Mesendoderm (in vitro differentiated cells): ENCODE measurements around the gene MAP3K1.
"Not testable (repeated sequence)": the region's sequence is repeated elsewhere in the genome, so short reads cannot be mapped to it uniquely, and the experiment has no call there.

Experiments used
- DNase-seq: peaks from one replicate; pipeline ENCODE4 v3.0.0; 2013
- H2AK5ac ChIP-seq: 2 replicates; pipeline ENCODE4 v1.6.1; 2013; ENCODE audit warnings: low read length, inconsistent platforms
- H2BK120ac ChIP-seq: 2 replicates; pipeline ENCODE4 v1.6.1; 2013; ENCODE audit warnings: low read depth, mild to moderate bottlenecking, low read length, moderate library complexity, mixed read lengths
- H2BK15ac ChIP-seq: replicated peaks from 2 replicates; pipeline ENCODE4 v1.6.1; 2013; ENCODE audit warnings: low read depth, mild to moderate bottlenecking, moderate library complexity
- H2BK5ac ChIP-seq: 2 replicates; pipeline ENCODE4 v1.6.1; 2013; ENCODE audit warnings: low read length, inconsistent platforms
- H3K18ac ChIP-seq: 2 replicates; pipeline ENCODE4 v1.6.1; 2013; ENCODE audit warnings: mild to moderate bottlenecking, low read length, mixed read lengths
- H3K23ac ChIP-seq: one replicate; pipeline ENCODE4 v1.6.1; 2013; ENCODE audit warnings: low read length
- H3K27ac ChIP-seq: 2 replicates; pipeline ENCODE4 v1.5.1; 2013; ENCODE audit warnings: low read depth, mild to moderate bottlenecking, inconsistent platforms, low read length, moderate library complexity
- H3K27me3 ChIP-seq: 2 replicates; pipeline ENCODE4 v1.6.1; 2013; ENCODE audit warnings: low read length, control low read depth, mild to moderate bottlenecking, inconsistent platforms; ENCODE audit not compliant: insufficient read depth, poor library complexity
- H3K36me3 ChIP-seq: 2 replicates; pipeline ENCODE4 v1.6.1; 2013; ENCODE audit warnings: low read length, inconsistent platforms; ENCODE audit not compliant: control insufficient read depth, insufficient read depth
- H3K4ac ChIP-seq: one replicate; pipeline ENCODE4 v1.6.1; 2013; ENCODE audit warnings: low read depth, mild to moderate bottlenecking, low read length, moderate library complexity
- H3K4me1 ChIP-seq: 2 replicates; pipeline ENCODE4 v1.6.1; 2013; ENCODE audit warnings: low read depth, low read length, inconsistent platforms; ENCODE audit not compliant: control insufficient read depth
- H3K4me2 ChIP-seq: 2 replicates; pipeline ENCODE4 v1.6.1; 2013; ENCODE audit warnings: low read length
- H3K4me3 ChIP-seq: 2 replicates; pipeline ENCODE4 v1.5.1; 2013; ENCODE audit warnings: mild to moderate bottlenecking, low read length
- H3K56ac ChIP-seq: one replicate; pipeline ENCODE4 v1.6.1; 2013; ENCODE audit warnings: low read length
- H3K79me1 ChIP-seq: 2 replicates; pipeline ENCODE4 v1.6.1; 2013; ENCODE audit warnings: low read length, inconsistent platforms
- H3K79me2 ChIP-seq: 2 replicates; pipeline ENCODE4 v1.6.1; 2013; ENCODE audit warnings: mild to moderate bottlenecking, low read length; ENCODE audit not compliant: control insufficient read depth, insufficient read depth
- H3K9ac ChIP-seq: 2 replicates; pipeline ENCODE4 v1.6.1; 2013; ENCODE audit warnings: low read length, inconsistent platforms
- H4K5ac ChIP-seq: one replicate; pipeline ENCODE4 v1.6.1; 2013; ENCODE audit warnings: low read length
- H4K8ac ChIP-seq: one replicate; pipeline ENCODE4 v1.6.1; 2013; ENCODE audit warnings: low read depth, mild to moderate bottlenecking, control low read depth, low read length, moderate library complexity
- WGBS: extraction: QIAGEN DNeasy Blood & Tissue Kit; methylation state at CpG from one replicate; pipeline ENCODE4 v1.1.7; 2013; ENCODE audit warnings: low lambda C conversion rate, missing lambda C conversion rate; ENCODE audit not compliant: insufficient coverage; ENCODE audit errors: extremely low coverage; 5-methylcytosine and 5-hydroxymethylcytosine counted together

The MAP3K1 gene

GRCh38 chr5:56816546-56817081, 1.3 kb downstream of the MAP3K1 start:
- H4K8ac ChIP-seq = no peak overlapping the region
- peak overlapping the region; percentile 85 for H3K4me2 ChIP-seq
- H3K4me1 ChIP-seq = no peaks in the 10 kb centered on the region
- peak overlapping the region; percentile 87 for H3K56ac ChIP-seq
- DNase-seq = peak; percentile 94
- peaks cover 14% of the 10 kb centered on the region for H3K79me2 ChIP-seq
- H3K18ac ChIP-seq = peak overlapping the region; percentile 100
- H3K9ac ChIP-seq = peak overlapping the region; percentile 79
- WGBS = no CpG with 5 or more reads among the region's 43 CpGs
- no peak overlapping the region for H2BK15ac ChIP-seq
- H3K36me3 ChIP-seq = no peaks in the 10 kb centered on the region
- no peak overlapping the region for H2AK5ac ChIP-seq
- peak overlapping the region; percentile 63 for H3K4ac ChIP-seq
- no peak overlapping the region for H2BK120ac ChIP-seq
- no peaks in the 10 kb centered on the region for H3K79me1 ChIP-seq
- no peaks in the 10 kb centered on the region for H3K27me3 ChIP-seq
- H3K4me3 ChIP-seq = peak overlapping the region; percentile 69
- H4K5ac ChIP-seq = no peak overlapping the region
- H3K23ac ChIP-seq = peak overlapping the region; percentile 83
- peak overlapping the region; percentile 86 for H3K27ac ChIP-seq
- no peak overlapping the region for H2BK5ac ChIP-seq

- H3K79me2 ChIP-seq = peaks cover 19% of the 10 kb centered on the region
- H3K4me2 ChIP-seq = peak overlapping the region; percentile 85
- peak overlapping the region; percentile 79 for H3K9ac ChIP-seq
- H2BK120ac ChIP-seq = no peak overlapping the region
- DNase-seq = peak; percentile 21
- H2BK15ac ChIP-seq = no peak overlapping the region
- no peak overlapping the region for H3K18ac ChIP-seq
- no peaks in the 10 kb centered on the region for H3K36me3 ChIP-seq
- H3K4me3 ChIP-seq = peak overlapping the region; percentile 69
- whole genome bisulfite sequencing = no CpG with 5 or more reads among the region's 8 CpGs
- H3K56ac ChIP-seq = no peak overlapping the region
- H3K4ac ChIP-seq = no peak overlapping the region
- H4K8ac ChIP-seq = no peak overlapping the region
- no peaks in the 10 kb centered on the region for H3K79me1 ChIP-seq
- no peaks in the 10 kb centered on the region for H3K27me3 ChIP-seq
- no peak overlapping the region for H3K23ac ChIP-seq
- H3K27ac ChIP-seq = peak overlapping the region; percentile 86
- H3K4me1 ChIP-seq = no peaks in the 10 kb centered on the region
- no peak overlapping the region for H2AK5ac ChIP-seq
- H2BK5ac ChIP-seq = no peak overlapping the region
- H4K5ac ChIP-seq = no peak overlapping the region
Observed at GRCh38 chr5:56817263-56818014, 2.1 kb downstream of the MAP3K1 start.

GRCh38 chr5:56818450-56819037, 3.2 kb downstream of the MAP3K1 start:
- no peak overlapping the region for H3K4me3 ChIP-seq
- no peak overlapping the region for H4K8ac ChIP-seq
- H3K4me2 ChIP-seq = no peak overlapping the region
- H4K5ac ChIP-seq = no peak overlapping the region
- peaks cover 3% of the 10 kb centered on the region for H3K79me1 ChIP-seq
- no peak overlapping the region for H2BK5ac ChIP-seq
- no peaks in the 10 kb centered on the region for H3K27me3 ChIP-seq
- no peak overlapping the region for H3K4ac ChIP-seq
- no peak overlapping the region for H3K18ac ChIP-seq
- no peak overlapping the region for H3K56ac ChIP-seq
- H3K27ac ChIP-seq = no peak overlapping the region
- DNase-seq = no peak
- H2BK15ac ChIP-seq = no peak overlapping the region
- H3K36me3 ChIP-seq = no peaks in the 10 kb centered on the region
- peaks cover 28% of the 10 kb centered on the region for H3K79me2 ChIP-seq
- peaks cover 9% of the 10 kb centered on the region for H3K4me1 ChIP-seq
- H3K23ac ChIP-seq = no peak overlapping the region
- no peak overlapping the region for H3K9ac ChIP-seq
- no peak overlapping the region for H2BK120ac ChIP-seq
- no peak overlapping the region for H2AK5ac ChIP-seq
- WGBS = no CpG with 5 or more reads among the region's 3 CpGs

- DNase-seq = no peak
- no peak overlapping the region for H3K9ac ChIP-seq
- H2BK120ac ChIP-seq = no peak overlapping the region
- H3K4me3 ChIP-seq = no peak overlapping the region
- H3K56ac ChIP-seq = no peak overlapping the region
- H2AK5ac ChIP-seq = no peak overlapping the region
- no peak overlapping the region for H2BK15ac ChIP-seq
- no peak overlapping the region for H3K23ac ChIP-seq
- no peak overlapping the region for H4K8ac ChIP-seq
- H4K5ac ChIP-seq = no peak overlapping the region
- no peak overlapping the region for H3K4me2 ChIP-seq
- no peak overlapping the region for H2BK5ac ChIP-seq
- no CpG with 5 or more reads among the region's 6 CpGs for WGBS
- H3K79me1 ChIP-seq = peaks cover 5% of the 10 kb centered on the region
- peaks cover 31% of the 10 kb centered on the region for H3K79me2 ChIP-seq
- no peaks in the 10 kb centered on the region for H3K36me3 ChIP-seq
- H3K27me3 ChIP-seq = no peaks in the 10 kb centered on the region
- peak overlapping the region; percentile 70 for H3K4ac ChIP-seq
- no peak overlapping the region for H3K27ac ChIP-seq
- peaks cover 9% of the 10 kb centered on the region for H3K4me1 ChIP-seq
- peak overlapping the region; percentile 47 for H3K18ac ChIP-seq
Observed at GRCh38 chr5:56819060-56819881, 3.9 kb downstream of the MAP3K1 start.

DNA sequence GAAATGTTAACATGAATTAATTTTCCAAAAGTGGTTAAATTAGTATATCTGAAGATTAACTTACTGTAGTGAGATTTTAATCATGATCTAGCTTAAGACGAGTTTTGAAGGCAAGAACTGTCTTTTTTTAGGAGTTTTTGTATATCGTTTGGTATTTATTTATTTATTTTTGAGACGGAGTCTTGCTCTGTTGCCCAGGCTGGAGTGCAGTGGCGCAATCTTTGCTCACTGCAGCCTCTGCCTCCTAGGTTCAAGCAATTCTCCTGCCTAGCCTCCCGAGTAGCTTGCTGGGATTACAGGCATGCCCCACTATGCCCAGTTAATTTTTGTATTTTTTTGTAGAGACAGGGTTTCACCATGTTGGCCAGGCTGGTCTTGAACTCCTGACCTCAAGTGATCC, 6.5 kb downstream of the MAP3K1 start:
- H2BK120ac ChIP-seq, H4K8ac ChIP-seq, H2BK5ac ChIP-seq, H3K36me3 ChIP-seq, H3K27me3 ChIP-seq, H3K27ac ChIP-seq, H4K5ac ChIP-seq, H3K4me3 ChIP-seq, H2AK5ac ChIP-seq, H3K9ac ChIP-seq, H3K4me2 ChIP-seq, H3K23ac ChIP-seq, DNase-seq, H3K18ac ChIP-seq, H2BK15ac ChIP-seq, H3K4ac ChIP-seq, H3K56ac ChIP-seq: not testable (repeated sequence)
- H3K79me2 ChIP-seq = peaks cover 48% of the 10 kb centered on the region
- WGBS = 100% methylated on average over 2 of the region's 5 CpGs
- H3K79me1 ChIP-seq = peaks cover 15% of the 10 kb centered on the region
- H3K4me1 ChIP-seq = peaks cover 18% of the 10 kb centered on the region
